Measurements from ENCODE around the gene PACSIN2.

Gene PACSIN2

DNA sequence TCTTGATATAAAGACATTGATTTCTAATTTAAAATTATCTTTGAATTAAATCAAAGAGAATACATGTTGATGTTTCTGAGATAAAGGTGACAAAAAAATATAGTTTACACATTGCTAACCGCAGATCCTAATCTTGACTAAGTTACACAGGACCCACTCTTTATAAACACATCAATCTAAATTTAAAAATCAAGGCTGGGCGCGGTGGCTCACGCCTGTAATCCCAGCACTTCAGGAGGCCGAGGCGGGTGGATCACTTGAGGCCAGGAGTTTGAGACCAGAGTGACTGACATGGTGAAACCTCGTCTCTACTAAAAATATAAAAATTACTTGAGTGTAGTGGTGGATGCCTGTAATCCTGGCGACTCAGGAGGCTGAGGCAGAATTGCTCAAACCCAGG is 159.7 kb downstream of the PACSIN2 start:
- H3K27ac ChIP-seq (replicated peaks) = no peak overlapping the region
- TF ChIP-seq, protein P1, sequence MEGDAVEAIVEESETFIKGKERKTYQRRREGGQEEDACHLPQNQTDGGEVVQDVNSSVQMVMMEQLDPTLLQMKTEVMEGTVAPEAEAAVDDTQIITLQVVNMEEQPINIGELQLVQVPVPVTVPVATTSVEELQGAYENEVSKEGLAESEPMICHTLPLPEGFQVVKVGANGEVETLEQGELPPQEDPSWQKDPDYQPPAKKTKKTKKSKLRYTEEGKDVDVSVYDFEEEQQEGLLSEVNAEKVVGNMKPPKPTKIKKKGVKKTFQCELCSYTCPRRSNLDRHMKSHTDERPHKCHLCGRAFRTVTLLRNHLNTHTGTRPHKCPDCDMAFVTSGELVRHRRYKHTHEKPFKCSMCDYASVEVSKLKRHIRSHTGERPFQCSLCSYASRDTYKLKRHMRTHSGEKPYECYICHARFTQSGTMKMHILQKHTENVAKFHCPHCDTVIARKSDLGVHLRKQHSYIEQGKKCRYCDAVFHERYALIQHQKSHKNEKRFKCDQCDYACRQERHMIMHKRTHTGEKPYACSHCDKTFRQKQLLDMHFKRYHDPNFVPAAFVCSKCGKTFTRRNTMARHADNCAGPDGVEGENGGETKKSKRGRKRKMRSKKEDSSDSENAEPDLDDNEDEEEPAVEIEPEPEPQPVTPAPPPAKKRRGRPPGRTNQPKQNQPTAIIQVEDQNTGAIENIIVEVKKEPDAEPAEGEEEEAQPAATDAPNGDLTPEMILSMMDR (IDR thresholded peaks at IDR 0.05; ENCODE audit: insufficient read depth, low read length) = no peak
- TF ChIP-seq POLR2AphosphoS5 (IDR thresholded peaks at IDR 0.05; ENCODE audit: low read depth) = no peak
- no peak for TF ChIP-seq SPI1 (IDR thresholded peaks at IDR 0.05; ENCODE audit: borderline replicate concordance, low read depth)
- TF ChIP-seq GABPA (IDR thresholded peaks at IDR 0.05; ENCODE audit: low read depth) = no peak
- TF ChIP-seq, protein P2, sequence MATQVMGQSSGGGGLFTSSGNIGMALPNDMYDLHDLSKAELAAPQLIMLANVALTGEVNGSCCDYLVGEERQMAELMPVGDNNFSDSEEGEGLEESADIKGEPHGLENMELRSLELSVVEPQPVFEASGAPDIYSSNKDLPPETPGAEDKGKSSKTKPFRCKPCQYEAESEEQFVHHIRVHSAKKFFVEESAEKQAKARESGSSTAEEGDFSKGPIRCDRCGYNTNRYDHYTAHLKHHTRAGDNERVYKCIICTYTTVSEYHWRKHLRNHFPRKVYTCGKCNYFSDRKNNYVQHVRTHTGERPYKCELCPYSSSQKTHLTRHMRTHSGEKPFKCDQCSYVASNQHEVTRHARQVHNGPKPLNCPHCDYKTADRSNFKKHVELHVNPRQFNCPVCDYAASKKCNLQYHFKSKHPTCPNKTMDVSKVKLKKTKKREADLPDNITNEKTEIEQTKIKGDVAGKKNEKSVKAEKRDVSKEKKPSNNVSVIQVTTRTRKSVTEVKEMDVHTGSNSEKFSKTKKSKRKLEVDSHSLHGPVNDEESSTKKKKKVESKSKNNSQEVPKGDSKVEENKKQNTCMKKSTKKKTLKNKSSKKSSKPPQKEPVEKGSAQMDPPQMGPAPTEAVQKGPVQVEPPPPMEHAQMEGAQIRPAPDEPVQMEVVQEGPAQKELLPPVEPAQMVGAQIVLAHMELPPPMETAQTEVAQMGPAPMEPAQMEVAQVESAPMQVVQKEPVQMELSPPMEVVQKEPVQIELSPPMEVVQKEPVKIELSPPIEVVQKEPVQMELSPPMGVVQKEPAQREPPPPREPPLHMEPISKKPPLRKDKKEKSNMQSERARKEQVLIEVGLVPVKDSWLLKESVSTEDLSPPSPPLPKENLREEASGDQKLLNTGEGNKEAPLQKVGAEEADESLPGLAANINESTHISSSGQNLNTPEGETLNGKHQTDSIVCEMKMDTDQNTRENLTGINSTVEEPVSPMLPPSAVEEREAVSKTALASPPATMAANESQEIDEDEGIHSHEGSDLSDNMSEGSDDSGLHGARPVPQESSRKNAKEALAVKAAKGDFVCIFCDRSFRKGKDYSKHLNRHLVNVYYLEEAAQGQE (IDR thresholded peaks at IDR 0.05; ENCODE audit: insufficient replicate concordance, low read depth) = no peak
- no peaks in the 10 kb centered on the region for H3K27me3 ChIP-seq (ENCODE audit: insufficient read depth, poor library complexity, severe bottlenecking)
- DNase-seq (ENCODE audit: low read depth in 1 of 2, low spot score in 1 of 2) = no peak
- H3K4me3 ChIP-seq (replicated peaks; ENCODE audit: insufficient read depth, low read length) = no peak overlapping the region

DNA sequence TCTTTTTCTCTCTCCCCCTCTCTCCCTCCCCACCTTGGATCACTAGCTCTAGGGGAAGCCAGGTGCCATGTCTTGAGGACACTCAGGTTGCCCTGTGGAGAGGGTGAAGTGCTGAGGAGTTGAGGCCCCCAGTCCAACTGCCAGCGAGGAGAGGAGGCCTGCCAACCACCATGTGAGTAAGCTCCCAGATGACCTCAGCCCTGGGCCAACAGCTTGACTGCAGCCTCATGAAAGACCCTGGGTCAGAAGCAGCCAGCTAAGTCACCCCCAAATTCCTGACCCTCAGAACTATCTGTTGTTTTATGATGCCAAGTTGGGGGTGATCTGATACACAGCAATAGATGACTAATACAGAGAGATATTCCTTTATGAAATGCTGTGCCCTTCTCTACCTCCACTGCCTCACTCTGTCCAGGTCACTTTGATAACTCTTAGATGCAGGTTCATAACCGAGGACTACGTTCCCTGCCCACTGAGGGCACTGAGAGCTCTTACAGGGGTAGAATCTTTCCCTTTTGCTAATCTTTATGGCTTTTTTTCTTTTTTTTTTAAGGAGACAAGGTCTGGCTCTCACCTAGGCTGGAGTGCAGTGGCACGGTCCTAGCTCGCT is 165.9 kb downstream of the PACSIN2 start:
- Histone ChIP-seq H3K27ac (replicated peaks) (no peak overlapping the region), H3K27me3 (ENCODE audit: insufficient read depth, poor library complexity, severe bottlenecking) (no peaks in the 10 kb centered on the region), H3K4me3 (replicated peaks; ENCODE audit: insufficient read depth, low read length) (no peak overlapping the region)
- no peak for DNase-seq (ENCODE audit: low read depth in 1 of 2, low spot score in 1 of 2)
- TF ChIP-seq, protein P2 (IDR thresholded peaks at IDR 0.05; ENCODE audit: insufficient replicate concordance, low read depth) = no peak
- TF ChIP-seq GABPA (IDR thresholded peaks at IDR 0.05; ENCODE audit: low read depth) (no peak), POLR2AphosphoS5 (IDR thresholded peaks at IDR 0.05; ENCODE audit: low read depth) (no peak), SPI1 (IDR thresholded peaks at IDR 0.05; ENCODE audit: borderline replicate concordance, low read depth) (no peak)
- TF ChIP-seq, protein P1 (IDR thresholded peaks at IDR 0.05; ENCODE audit: insufficient read depth, low read length) = no peak

DNA sequence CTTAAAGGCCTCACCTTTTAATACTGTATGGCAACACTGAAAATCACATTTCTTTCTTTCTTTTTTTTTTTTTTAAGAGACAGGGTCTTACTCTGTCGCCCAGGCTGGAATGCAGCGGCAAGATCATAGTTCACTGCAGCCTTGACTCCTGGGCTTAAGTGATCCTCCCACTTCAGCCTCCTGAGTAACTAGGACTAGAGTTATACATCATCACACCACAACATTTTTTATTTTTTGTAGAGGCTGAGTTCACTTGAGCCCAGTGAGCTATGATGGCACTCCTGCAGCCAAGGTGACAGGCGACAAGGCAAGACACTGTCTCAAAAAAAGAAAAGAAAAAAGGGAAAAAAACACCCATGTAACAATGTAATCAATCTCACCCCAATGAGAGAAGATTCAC is 167.8 kb downstream of the PACSIN2 start:
- Histone ChIP-seq H3K4me3 (replicated peaks; ENCODE audit: insufficient read depth, low read length) (no peak overlapping the region), H3K27ac (replicated peaks) (no peak overlapping the region), H3K27me3 (ENCODE audit: insufficient read depth, poor library complexity, severe bottlenecking) (no peaks in the 10 kb centered on the region)
- TF ChIP-seq GABPA (IDR thresholded peaks at IDR 0.05; ENCODE audit: low read depth) (no peak), SPI1 (IDR thresholded peaks at IDR 0.05; ENCODE audit: borderline replicate concordance, low read depth) (no peak), POLR2AphosphoS5 (IDR thresholded peaks at IDR 0.05; ENCODE audit: low read depth) (no peak)
- TF ChIP-seq, protein P2 (IDR thresholded peaks at IDR 0.05; ENCODE audit: insufficient replicate concordance, low read depth) = no peak
- TF ChIP-seq, protein P1 (IDR thresholded peaks at IDR 0.05; ENCODE audit: insufficient read depth, low read length) = no peak
- DNase-seq (ENCODE audit: low read depth in 1 of 2, low spot score in 1 of 2) = no peak
